GM19452 (cell line): ENCODE results near the gene RAB15.

Experiments used
- ATAC-seq: cut with Tn5 transposase; IDR thresholded peaks from one replicate; pipeline ENCODE4 v1.9.1; 2021; ENCODE audit not compliant: unreplicated experiment

RAB15 gene

DNA sequence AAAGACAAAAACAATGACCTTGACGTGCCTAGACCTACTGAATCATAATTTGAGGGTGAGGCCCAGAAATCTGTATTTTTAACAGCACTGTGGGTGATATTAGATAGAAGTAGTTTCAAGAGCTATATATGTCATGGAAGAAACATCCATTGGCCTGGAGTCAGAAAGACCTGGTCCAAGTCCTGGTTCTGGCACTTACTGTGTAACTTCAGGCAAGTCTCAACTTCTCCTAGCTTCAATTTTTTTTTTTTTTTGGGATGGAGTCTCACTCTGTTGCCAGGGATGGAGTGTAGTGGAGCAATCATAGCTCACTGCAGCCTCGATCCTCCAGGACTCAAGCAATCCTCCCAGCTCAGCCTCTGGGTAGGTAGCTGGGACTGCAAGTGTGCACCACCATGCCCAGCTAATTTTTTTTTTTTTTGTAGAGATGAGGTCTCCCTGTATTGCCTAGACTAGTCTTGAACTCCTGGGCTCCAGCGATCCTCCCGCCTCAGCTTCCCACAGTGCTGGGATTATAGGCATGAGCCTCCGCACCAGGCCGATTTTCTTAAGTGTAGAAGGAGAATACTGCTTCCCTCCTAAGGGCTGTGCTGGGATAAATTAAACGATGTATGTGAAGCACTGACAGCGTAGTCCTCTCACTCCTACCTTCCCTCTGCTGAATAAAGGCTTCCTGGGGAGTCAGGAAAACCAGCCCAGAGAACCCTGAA is 15.3 kb downstream of the RAB15 start:
- no peak for ATAC-seq

GRCh38 chr14:64955297-64955696 is 16.8 kb downstream of the RAB15 start:
- no peak for ATAC-seq

DNA sequence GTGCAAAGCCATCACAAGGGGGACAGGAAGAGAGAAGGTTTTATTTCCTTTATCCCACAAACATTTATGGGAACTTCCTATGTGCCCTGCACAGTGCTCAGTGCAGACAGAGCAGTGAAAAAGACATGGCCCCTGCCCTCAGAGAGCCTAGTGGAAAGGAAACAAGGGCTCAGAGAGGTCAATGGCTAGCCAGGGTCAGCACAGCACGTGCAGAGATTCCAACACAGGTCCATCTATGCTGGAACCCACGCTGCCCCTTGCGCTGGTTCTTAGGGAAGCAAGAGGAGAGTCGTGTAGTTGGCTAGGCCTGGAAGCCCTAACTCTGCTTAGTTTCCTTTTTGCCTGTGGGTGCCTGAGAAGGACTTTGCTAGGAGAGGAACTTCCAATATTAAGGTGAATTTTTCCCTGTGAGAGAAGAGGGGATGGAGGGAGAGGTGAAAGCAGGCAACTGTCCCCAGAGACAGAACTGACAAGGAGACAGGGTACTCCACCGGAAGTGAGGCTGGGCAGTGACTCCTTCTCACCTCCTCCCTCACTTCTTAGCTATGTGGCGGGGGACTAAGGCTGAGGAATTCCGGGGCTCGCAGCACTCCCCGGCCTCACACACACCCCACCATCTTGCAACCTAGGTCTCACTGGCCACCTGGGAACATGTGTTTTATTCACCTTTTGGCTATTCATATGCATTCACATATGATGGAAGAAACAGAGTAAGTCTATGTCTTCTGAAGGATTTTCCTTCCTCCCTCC is 17.5 kb downstream of the RAB15 start:
- ATAC-seq, result no peak

- no peak for ATAC-seq
Measured at GRCh38 chr14:64953661-64954060, 18.5 kb downstream of the RAB15 start.

DNA sequence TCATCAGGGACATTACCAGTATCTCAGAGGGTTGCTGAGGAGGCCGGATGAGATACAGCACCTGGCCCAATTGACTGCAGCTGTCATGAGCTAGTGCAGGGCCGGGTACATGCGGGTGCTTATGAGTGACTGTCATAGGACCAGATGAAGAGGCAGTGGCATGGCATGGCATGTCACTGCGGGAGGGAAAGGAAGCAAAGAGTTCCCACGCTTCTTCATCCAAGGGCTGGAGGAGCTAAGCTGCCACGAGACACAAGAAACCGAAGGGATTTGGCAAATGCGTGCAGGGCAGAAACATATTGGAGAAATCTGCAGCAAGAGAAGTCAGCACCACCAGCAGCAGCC is 18.9 kb downstream of the RAB15 start:
- no peak for ATAC-seq

- peak; percentile 80 for ATAC-seq
Measured at GRCh38 chr14:64952598-64953309, 19.4 kb downstream of the RAB15 start.

DNA sequence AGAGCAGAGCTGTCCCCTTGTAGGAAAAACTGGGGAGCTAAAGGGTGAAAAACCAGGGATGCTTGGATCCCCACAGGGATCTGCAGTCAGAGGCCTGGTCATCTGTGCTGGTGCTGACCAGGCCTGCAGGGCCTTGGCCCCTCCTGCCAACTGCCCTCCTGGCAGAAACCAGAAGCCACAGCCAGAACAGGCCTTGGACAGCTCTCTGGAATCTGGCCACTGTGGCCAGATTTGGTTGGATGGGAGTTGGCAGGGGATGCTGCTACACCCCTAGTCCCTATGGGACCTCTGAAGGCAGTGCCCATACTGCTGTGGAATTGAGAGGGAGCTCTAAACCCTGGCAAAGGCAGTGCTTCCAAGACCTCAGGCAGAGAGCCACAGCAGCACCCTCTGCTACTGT is 20.4 kb downstream of the RAB15 start:
- no peak for ATAC-seq

- no peak for ATAC-seq
Measured at GRCh38 chr14:64951291-64951690, 20.8 kb downstream of the RAB15 start.

GRCh38 chr14:64950889-64951288 is 21.2 kb downstream of the RAB15 start:
- ATAC-seq, result no peak

- ATAC-seq, result no peak
Measured at GRCh38 chr14:64948612-64949210, 23.4 kb downstream of the RAB15 start.

DNA sequence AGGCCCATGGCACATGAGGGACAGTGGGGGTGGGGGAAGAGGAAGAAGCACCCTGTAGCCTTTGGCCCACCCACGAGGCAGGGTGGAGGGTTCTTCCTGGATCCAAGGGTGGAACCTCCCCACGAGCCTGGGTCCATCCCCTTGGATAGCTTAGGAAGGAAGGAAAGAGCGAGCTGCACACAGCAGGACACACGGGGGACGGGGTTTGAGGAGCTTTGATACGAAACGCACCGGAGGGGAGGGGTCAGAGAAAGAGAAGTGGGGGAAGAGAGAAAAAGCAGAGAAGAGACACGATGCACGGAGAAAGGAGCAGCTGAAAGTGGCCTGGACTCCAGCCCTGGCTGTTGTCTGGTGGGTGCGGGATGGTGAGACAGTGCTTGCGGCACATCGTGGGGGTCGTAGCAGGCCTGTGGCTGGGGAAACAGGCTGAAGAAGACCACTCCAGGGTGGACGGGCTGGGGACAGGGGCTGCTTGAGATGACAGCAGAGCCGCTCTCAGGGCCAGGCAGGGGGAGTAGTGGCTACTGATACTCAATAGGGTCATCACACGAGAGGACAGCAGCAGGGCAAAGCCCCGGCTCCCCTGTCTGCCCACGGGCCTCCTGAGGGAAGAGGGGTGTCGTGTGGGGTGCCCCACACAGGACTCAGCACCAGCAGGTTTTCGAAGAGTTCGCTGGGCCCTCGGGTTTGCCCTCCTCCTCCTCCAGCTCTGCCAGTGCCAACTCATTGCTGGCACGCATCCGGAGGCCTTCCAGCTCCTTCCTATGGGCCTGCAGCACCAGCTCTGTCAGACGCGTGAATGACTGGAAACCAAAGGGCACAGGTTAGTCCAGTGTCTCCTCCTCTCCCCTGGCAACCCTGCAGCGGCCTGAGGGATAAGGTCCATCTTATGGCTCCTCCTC is 24.2 kb downstream of the RAB15 start:
- ATAC-seq, result no peak

- ATAC-seq, result no peak
Measured at GRCh38 chr14:64946310-64947045, 25.7 kb downstream of the RAB15 start.

DNA sequence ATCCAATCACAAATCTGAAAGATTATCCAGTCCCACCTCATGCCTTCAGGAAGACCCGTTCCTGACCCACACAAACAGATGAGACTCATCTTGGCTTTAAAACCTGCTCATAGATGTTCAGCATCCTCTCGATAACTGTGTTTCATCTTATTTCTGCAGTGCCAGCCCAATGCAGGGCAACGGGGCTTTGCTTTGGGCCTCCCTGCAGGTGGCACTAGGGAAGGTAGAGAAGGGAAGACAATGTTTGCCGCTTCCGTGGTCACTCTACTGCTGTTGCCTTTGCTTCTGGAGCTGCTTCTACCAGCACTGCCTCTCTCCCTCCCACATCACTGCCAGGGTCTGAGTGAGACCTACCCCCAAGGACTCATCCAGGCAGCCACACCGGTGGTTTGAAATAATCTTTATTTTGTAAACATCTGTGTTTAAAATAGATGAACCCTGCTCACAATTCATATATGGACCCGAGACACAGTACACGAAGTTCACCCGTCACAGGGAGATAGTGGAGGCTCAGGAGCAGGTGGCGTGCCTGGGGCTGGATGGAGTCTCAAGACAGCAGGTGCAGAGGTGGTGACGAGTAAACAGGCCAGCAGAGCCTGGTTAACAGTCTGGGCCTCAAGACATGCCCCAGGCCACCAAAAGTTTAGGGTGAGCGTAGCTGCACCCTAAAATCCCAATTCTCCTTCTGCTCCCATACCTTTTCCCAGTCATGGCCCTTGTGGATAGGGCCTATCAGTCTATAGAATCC is 26.5 kb downstream of the RAB15 start:
- no peak for ATAC-seq

GRCh38 chr14:64944861-64945260 is 27.3 kb downstream of the RAB15 start:
- ATAC-seq, result no peak

DNA sequence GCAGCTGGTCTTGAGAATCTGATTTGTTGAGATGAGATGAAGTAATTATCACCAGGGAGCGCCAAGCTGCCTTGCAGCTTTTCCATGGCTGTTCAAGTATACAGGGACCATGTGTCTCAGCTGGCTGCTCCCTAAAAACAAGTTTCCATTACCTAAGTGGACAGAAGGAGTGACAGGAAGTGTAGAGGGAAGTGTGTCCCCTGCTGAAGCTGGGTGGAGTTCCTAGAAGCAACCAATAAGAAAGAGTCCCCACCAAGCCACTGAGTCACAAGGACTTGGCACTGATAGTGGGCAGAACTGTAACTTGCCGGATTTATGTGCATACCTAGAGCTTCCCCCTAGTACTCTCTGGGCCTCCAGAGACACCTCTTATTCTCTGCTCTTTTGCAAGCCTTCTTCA is 28.1 kb downstream of the RAB15 start:
- ATAC-seq, result no peak

DNA sequence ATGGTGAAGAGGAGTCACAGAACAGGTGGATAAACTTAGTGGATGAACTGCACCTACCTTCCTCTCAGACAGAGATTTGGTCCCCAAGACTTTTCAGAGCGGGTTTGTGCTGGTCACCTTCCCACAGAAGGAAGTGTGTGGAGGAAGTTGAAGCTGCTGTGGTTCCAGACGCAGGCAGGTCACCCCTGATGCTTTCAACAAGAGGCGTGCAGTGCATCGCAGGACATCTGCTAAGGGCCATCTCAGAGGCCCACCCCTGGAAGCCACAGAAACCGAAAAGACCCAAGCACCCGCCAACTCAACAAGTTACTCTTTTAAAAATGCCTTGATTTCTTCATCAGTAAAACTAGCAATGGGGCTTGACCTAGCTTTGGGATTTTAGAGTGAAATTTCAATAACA is 28.6 kb downstream of the RAB15 start:
- no peak for ATAC-seq

GRCh38 chr14:64942531-64943111 is 29.5 kb downstream of the RAB15 start, which contains the start of gene GPX2:
TSS of gene GPX2 (minus strand) at chr14:64942745. CDS start at chr14:64942726, 19 bp downstream.
- ATAC-seq, result no peak

- ATAC-seq, result no peak
Measured at GRCh38 chr14:64940336-64940910, 31.7 kb downstream of the RAB15 start.

GRCh38 chr14:64939817-64940190 is 32.3 kb downstream of the RAB15 start:
- no peak for ATAC-seq
